Chondrocyte (in vitro differentiated cells): ENCODE data around the gene FICD. TPM values are rescaled to one million over a fixed set of nuclear protein-coding genes. Genes with fewer than 3 reads are reported as not detected.
"Not testable (repeated sequence)": the region's sequence is repeated elsewhere in the genome, so short reads cannot be mapped to it uniquely, and the experiment has no call there.

Experiments
- DNase-seq: peaks from one replicate; pipeline ENCODE4 v3.0.0; 2021; ENCODE audit warnings: mixed read lengths, low spot score
- H3K27ac Mint-ChIP-seq: one replicate; pipeline ENCODE4 v1.8.0; 2021; ENCODE audit warnings: mild to moderate bottlenecking, moderate library complexity, mixed read lengths; ENCODE audit not compliant: unreplicated experiment
- H3K27me3 Mint-ChIP-seq: 2 replicates; pipeline ENCODE4 v1.8.0; 2021; ENCODE audit warnings: low read depth, mixed read lengths
- H3K36me3 Mint-ChIP-seq: 2 replicates; pipeline ENCODE4 v1.8.0; 2021; ENCODE audit warnings: low read depth, mixed read lengths
- H3K4me1 Mint-ChIP-seq: 2 replicates; pipeline ENCODE4 v1.8.0; 2021; ENCODE audit warnings: low read depth, mild to moderate bottlenecking, mixed read lengths
- H3K4me3 Mint-ChIP-seq: one replicate; pipeline ENCODE4 v1.8.0; 2021; ENCODE audit warnings: mild to moderate bottlenecking, moderate library complexity, mixed read lengths; ENCODE audit not compliant: unreplicated experiment
- H3K9me3 Mint-ChIP-seq: 2 replicates; pipeline ENCODE4 v1.8.0; 2021; ENCODE audit warnings: low read depth, mixed read lengths
- total RNA-seq: library from RNA; stranded (reverse); gene quantifications from 3 replicates; pipeline ENCODE4 v1.2.1, GENCODE V29; 2021
- TF ChIP-seq, protein P1 (sequence below): fragments of 200-600 bp; sonication (generic); IDR thresholded peaks from 2 replicates; pipeline ENCODE4 v1.5.0; 2021; ENCODE audit warnings: antibody characterized with exemption, mild to moderate bottlenecking, moderate library complexity

Gene FICD
- total RNA-seq, 1 donor from 2014 or later = 7.8 TPM

- TF ChIP-seq, protein P1, sequence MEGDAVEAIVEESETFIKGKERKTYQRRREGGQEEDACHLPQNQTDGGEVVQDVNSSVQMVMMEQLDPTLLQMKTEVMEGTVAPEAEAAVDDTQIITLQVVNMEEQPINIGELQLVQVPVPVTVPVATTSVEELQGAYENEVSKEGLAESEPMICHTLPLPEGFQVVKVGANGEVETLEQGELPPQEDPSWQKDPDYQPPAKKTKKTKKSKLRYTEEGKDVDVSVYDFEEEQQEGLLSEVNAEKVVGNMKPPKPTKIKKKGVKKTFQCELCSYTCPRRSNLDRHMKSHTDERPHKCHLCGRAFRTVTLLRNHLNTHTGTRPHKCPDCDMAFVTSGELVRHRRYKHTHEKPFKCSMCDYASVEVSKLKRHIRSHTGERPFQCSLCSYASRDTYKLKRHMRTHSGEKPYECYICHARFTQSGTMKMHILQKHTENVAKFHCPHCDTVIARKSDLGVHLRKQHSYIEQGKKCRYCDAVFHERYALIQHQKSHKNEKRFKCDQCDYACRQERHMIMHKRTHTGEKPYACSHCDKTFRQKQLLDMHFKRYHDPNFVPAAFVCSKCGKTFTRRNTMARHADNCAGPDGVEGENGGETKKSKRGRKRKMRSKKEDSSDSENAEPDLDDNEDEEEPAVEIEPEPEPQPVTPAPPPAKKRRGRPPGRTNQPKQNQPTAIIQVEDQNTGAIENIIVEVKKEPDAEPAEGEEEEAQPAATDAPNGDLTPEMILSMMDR = no peak
- no peak overlapping the region for H3K27ac Mint-ChIP-seq
- no peaks in the 10 kb centered on the region for H3K27me3 Mint-ChIP-seq
- H3K36me3 Mint-ChIP-seq = peaks cover 2% of the 10 kb centered on the region
- DNase-seq = no peak
- H3K4me1 Mint-ChIP-seq = peaks cover 56% of the 10 kb centered on the region
- no peaks in the 10 kb centered on the region for H3K9me3 Mint-ChIP-seq
- H3K4me3 Mint-ChIP-seq = no peak overlapping the region
Measured at GRCh38 chr12:108553799-108554198, 38.7 kb downstream of the FICD start.

GRCh38 chr12:108555383-108555782 is 40.3 kb downstream of the FICD start:
- H3K36me3 Mint-ChIP-seq = not testable (repeated sequence)
- peaks cover 67% of the 10 kb centered on the region for H3K4me1 Mint-ChIP-seq

DNA sequence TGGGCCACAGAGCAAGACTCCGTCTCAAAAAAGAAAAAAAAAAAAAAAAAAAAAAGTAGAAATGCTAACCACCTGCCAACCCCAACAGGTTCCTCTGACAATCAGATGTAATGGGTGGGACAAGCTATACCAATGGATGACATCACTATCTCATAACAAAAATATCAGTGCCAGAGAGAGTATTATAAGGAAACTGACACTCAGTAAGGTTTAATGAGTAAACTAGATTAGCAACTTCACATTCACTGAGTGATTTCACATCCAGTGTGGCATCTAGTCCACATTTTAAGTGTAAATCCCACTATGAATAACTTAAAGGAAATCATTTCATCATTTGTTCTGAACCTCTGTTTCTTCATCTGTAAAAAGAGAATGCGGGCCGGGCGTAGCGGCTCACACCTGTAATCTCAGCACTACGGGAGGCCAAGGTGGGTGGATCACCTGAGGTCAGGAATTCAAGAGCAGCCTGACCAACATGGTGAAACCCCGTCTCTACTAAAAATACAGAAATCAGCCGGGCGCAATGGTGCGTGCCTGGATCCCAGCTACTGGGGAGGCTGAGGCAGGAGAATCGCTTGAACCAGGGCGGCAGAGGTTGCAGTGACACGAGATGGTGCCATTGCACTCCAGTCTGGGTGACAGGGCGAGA is 44.1 kb downstream of the FICD start:
- Mint-ChIP-seq H3K9me3 (no peaks in the 10 kb centered on the region), H3K27me3 (no peaks in the 10 kb centered on the region), H3K4me1 (peaks cover 63% of the 10 kb centered on the region), H3K27ac (peak overlapping the region; percentile 100), H3K36me3 (peaks cover 5% of the 10 kb centered on the region), H3K4me3 (peak overlapping the region; percentile 100)
- DNase-seq = no peak
- TF ChIP-seq, protein P1 = no peak

More at GRCh38 chr12:108555383-108555782, 40.3 kb downstream of the FICD start:
- not testable (repeated sequence) for DNase-seq, H3K27ac Mint-ChIP-seq, H3K4me3 Mint-ChIP-seq, H3K9me3 Mint-ChIP-seq, H3K27me3 Mint-ChIP-seq

DNA sequence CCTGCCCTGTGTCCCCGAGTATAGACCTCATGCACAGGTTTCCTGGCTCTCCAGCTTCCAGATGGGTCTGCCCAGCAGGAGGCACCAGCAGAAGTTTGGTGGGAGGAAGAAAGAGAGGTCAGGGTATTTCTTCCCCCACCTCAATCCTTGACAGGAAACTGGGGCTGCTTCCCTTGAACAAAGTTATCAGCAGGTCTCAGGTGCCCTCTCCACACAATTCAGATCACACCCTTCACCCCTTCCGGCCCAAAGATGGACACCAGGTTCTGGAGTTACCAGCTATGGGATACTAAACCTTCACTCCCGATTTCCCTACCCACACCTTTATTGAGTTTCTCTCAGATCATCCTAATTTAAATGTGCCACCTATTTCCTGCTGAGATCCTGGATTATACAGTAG is 44.7 kb downstream of the FICD start:
- Mint-ChIP-seq H3K4me1 (peaks cover 69% of the 10 kb centered on the region), H3K27me3 (no peaks in the 10 kb centered on the region), H3K27ac (peak overlapping the region; percentile 100), H3K9me3 (no peaks in the 10 kb centered on the region), H3K4me3 (peak overlapping the region; percentile 100), H3K36me3 (peaks cover 6% of the 10 kb centered on the region)
- TF ChIP-seq, protein P1 = peak; percentile 27
- no peak for DNase-seq

DNA sequence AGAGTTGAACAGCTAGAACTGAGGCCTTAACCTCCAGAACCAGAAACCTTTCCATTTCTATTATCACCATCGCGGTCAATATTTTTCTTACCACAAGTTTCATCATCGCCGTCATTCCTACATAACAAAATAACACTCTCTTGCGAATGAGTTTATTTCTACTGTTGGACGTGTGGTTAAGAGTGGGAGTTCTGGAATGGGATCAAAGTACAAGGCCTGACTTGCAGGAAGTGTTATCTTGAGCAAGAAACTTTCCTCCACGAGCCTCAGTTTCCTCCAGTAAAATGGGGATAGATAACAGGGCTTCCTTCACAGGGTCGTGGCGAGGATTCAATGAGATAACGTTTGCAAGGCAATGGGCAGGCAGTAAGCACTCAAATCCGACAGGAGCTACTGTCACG is 45.2 kb downstream of the FICD start:
- H3K27me3 Mint-ChIP-seq = no peaks in the 10 kb centered on the region
- peak overlapping the region; percentile 100 for H3K27ac Mint-ChIP-seq
- peaks cover 8% of the 10 kb centered on the region for H3K36me3 Mint-ChIP-seq
- DNase-seq = no peak
- H3K4me1 Mint-ChIP-seq = peaks cover 66% of the 10 kb centered on the region
- peak overlapping the region; percentile 100 for H3K4me3 Mint-ChIP-seq
- TF ChIP-seq, protein P1 = no peak
- no peaks in the 10 kb centered on the region for H3K9me3 Mint-ChIP-seq
